Fibroblast of skin of scalp (primary cell): Measurements from ENCODE around the gene SLC44A5.
"Not testable (repeated sequence)": the region's sequence is repeated elsewhere in the genome, so short reads cannot be mapped to it uniquely, and the experiment has no call there.

Source experiments
- DNase-seq: peaks from one replicate; pipeline ENCODE4 v3.0.0-alpha.2; 2013

The SLC44A5 gene

DNA sequence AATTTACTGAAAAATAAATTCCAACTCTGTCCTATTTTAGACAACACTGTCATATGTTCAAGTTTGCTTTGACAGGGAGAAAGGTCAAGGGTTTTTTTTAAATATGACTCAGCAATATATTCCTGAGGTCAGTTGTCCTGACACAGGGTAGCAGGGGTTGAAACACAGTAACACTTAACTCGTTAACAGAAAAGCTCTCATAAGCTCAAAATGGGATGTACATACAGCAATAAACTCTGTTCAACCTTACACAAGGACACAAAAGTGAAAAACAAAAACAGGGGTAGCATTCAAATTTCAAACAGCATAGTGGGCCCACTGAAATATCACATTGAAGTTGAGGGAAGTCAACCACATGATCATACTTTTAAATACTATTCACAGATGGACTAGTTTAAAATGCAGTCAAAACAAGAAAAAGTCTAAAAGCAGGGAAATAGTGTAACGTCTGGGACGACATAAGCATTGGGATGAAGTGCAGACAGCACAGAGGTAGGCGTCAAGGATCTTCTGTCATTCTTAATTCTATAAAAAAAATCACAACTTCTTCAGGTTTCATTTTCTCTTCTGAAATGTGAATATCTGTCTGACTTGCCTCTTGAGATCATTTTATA is 89.9 kb downstream of the SLC44A5 start:
- DNase-seq = no peak

DNA sequence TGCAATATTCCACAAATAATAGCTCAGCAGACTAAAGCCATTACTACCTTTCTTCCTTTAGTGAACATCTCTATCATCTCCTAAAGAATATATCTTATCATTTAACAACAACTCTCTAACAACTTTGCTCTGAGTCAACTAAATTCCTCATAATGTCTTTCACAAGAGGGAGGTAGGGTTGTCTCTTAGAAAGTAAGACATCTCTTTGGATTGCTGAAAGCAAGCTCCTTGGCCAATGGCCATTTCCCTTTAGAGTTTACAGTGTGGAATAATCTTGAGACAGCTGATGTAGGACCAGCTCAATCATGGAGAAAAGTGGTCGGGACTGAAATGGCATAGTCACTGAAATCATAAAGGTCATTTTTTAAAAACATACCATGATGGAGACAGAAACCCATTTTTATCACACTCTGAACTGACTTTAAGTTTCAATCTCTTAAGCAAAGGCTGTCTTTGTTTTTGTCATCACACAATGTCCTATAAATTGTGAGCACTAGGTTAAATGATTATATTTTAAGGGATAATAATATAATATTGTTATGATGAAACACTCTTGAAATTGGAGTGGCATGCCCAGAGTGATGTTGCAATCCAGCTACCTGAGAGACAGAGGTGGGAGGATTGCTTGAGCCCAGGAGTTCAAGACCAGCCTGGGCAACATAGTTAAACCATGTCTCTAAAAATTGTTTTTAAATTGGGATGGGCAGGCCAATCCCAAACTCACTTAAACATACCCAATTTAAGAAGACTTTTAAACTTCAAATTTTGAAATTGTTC is 91.1 kb downstream of the SLC44A5 start:
- peak; percentile 0 for DNase-seq

DNA sequence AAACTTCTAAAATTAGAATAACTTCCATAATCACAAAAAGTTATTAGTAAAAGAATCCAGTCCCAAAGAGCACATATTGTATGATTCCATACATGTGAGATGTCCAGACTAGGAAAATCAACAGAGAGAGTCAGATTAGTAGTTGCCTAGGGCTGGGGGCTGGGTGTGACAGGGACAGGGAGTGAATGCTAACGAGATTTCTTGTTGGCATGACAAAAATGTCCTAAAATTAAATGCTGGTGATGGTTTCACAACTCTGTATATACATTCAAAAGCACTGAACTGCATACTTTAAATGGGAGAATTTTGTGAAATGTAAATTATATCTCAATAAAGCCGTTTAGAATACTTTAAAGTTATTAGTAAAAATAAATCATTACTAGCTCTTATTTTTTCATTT is 92.2 kb downstream of the SLC44A5 start:
- no peak for DNase-seq

GRCh38 chr1:75514270-75514669 is 96.6 kb downstream of the SLC44A5 start:
- peak; percentile 0 for DNase-seq

- no peak for DNase-seq
These were observed 103.9 kb downstream of the SLC44A5 start for GRCh38 chr1:75506976-75507375.

DNA sequence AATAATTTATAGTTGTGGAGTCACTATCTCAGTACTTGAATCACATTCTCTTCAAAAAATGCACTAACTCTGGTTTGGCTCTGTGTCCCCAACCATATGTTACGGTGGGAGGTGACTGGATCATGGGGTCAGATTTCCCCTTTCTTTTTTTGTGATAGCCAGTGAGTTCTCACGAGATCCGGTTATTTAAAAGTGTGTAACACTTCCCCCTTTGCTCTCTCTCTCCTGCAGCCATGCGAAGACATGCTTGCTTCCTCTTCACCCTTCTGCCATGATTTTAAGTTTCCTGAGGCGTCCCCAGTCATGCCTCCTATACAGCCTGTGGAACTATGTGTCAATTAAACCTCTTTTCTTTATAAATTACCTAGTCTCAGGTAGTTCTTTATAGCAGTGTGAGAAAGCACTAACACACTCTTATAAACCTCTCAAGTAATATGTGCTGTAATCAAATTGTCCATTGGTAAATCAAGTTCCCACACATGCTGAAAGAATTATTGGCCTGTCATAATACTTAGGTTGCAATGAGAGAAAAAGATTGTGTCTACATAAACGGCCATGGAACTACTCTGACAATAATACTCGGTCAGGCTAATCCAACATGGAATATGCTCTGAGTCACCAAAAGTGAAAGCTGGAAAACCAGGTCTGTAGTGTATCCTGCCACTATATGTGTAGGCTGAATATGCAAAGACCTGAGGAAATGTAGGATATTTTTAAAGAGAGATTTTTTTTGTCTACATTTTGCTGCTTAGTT is 107.5 kb downstream of the SLC44A5 start:
- DNase-seq = no peak

GRCh38 chr1:75502776-75503175 is 108.1 kb downstream of the SLC44A5 start:
- no peak for DNase-seq

DNA sequence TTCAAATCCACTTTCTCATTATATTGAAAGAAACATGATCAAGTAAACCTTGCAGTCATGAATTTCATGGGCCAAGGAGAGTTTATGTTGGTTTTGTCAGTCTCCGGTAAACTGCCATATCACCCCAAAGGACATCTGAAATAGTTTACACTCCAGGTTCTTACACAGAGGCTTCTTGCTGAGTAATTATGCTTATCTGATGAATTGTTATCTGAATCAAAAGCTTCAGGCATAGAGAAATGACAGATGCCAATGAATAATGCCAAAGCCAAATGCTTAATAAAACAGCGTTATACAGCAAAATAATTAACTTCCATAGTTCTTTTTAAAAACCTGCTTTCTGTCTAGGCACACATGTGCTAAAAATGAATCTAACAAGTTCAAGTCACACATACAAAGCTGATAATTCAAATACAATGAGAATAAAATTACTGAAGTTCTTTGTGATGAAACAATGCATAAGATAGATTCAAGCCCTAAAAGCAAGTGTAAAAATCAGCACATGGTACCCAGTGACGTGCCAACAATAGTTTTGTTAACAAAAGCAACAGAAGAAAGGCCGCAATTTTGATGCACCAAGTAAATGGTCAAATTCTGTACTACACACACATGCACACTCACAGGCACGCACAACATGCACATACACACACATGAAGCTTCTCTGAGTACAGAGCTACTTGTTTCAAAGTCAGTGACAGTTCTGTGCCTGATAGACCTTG is 109.2 kb downstream of the SLC44A5 start:
- DNase-seq = no peak

- no peak for DNase-seq
These were observed 118.9 kb downstream of the SLC44A5 start for GRCh38 chr1:75492011-75492410.

DNA sequence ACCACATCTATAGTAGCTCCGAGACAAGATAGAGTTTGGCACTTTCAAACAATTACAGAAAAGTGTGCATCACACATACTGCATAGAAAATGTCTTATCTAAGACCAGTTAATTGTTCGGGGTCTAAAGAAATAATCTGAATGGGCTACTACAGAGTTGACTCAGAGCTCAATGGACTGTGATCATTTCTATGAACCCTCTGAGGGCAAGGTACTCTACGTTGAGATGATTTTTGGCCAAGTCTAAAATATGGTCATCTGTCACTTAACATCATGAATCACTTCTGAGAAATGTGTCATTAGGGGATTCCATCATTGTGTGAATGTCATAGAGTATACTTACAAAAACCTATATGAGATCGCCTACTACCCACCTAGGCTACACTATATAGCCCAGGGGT is 123.5 kb downstream of the SLC44A5 start:
- DNase-seq = no peak

DNA sequence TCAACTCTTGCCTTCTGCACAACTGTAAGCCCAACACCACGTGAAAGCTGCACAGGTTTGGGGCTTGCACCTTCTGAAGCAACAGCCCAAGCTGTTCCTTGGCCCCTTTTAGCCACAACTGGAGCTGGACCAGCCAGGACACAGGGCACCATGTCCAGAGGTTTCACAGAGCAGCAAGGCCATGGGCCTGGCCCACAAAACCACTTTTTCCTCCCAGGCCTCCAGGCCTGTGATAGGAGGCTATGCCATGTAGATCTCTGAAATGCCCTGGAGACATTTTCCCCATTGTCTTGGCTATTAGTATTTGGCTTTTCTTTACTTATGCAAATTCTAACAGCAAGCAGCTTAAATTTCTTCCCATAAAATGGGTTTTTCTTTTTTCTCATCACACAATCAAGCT is 126.1 kb downstream of the SLC44A5 start:
- no peak for DNase-seq

DNA sequence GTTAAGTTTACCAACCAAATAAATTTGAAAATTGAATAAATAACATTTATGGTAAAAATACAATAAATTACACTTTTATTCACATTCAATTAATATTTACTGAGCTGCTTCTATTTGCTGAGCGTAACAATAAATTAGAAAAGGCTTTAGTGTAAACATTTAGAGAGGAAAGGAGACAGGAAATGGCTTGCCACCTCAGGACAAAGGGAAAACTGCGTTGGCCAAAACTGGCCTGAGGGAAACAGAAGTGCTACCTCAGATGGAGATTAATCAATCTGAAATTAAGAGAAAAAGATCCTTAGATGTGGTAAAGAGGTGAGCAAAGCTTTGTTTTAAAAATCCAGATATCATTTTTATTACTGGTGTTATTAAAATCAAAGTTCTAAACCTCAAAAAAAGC is 128.0 kb downstream of the SLC44A5 start:
- no peak for DNase-seq

GRCh38 chr1:75476486-75476885 is 134.4 kb downstream of the SLC44A5 start:
- not testable (repeated sequence) for DNase-seq

DNA sequence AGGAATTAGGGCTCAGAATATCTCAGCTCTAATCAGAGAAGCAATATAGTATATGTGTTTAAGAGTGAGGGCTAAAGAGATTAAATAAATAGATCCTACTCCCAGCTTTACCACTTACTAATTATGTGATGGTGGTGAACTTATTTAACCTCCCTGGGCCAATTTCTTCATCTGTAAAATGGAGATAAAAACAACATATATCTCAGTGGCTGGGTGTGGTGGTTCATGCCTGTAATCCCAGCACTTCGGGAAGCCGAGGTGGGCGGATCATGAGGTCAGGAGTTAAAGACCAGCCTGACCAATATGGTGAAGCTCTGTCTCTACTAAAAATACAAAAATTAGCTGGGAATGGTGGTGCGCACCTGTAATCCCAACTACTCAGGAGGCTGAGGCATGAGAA is 135.2 kb downstream of the SLC44A5 start:
- no peak for DNase-seq

- peak; percentile 14 for DNase-seq
These were observed 137.8 kb downstream of the SLC44A5 start for GRCh38 chr1:75472971-75473603.

GRCh38 chr1:75472089-75472970 is 138.6 kb downstream of the SLC44A5 start:
- no peak for DNase-seq

GRCh38 chr1:75471252-75471651 is 139.7 kb downstream of the SLC44A5 start:
- DNase-seq = no peak

DNA sequence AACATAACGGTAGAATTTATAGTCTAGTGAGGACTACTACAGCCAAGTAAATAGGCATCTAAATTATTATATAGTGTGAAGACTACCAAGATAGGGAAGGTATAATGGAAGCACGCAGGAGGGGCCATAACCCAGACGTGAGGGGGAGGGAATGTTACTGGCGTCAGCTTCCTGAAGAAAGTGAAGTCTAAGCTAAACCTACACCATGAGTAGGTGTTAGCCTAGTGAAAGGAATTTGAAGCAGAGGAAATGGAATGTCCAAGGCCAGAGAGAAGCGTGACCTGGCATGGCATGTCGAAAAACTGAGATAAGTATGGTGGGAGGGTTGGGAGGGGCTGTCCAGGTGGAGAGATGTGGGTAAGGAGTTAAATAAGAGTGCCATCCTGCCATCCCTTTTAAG is 140.5 kb downstream of the SLC44A5 start:
- DNase-seq = no peak

GRCh38 chr1:75469586-75470173 is 141.2 kb downstream of the SLC44A5 start:
- no peak for DNase-seq

DNA sequence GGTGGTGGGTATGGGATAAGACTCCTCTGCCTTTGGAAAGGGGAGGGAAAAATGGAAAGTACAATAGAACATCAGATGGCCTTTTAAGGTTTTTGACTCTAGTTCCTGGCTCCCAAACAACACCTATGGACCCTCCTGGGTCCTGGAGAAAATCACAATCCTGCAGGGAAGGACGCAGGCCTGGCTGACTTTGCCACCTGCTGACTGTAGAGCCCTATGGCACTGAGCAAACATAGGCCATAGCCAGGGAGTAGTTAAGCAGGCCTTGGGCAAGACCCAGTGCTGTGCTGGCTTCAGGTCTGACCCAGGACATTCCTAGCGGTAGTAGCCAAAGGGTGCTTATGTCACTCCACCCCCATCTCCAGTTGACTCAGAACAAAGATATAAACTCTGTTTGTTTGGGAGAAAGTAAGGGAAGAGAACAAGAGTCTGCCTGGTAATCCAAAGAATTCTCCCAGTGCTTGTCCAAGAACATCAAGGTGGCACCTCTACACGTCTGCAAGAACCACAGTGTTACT is 149.0 kb downstream of the SLC44A5 start:
- no peak for DNase-seq

DNA sequence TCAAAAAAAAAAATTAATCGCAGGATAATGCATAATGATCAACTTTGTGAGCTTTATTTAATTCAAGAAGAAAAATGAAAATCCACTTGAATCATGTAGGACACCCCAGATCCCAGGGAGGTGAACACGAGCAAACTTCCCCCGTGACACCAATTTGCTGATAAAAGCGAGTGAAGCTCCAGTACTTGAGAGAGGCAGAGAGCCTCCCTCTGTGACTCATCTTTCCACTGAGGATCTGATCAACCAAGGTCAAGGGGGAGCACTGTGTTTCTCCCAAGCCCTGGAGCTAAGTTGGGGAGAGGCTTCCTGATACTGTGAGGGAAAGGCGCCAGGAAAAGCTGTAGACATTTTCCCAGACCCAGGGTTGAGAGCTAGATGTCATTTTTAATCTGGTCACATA is 160.9 kb downstream of the SLC44A5 start:
- DNase-seq = no peak
